ENCODE data around the gene TMPRSS2. TPM values are rescaled to one million over a fixed set of nuclear protein-coding genes. Genes with fewer than 3 reads are reported as not detected.

TMPRSS2 gene
- total RNA-seq, 4 donors from 2014 or later: 0.26 to 1.5 TPM; not detected in 2

- Histone ChIP-seq H3K27ac (no peak overlapping the region), H3K36me3 (no peaks in the 10 kb centered on the region), H3K9me3 (no peaks in the 10 kb centered on the region), H3K4me1 (no peaks in the 10 kb centered on the region), H3K4me3 (no peak overlapping the region), H3K27me3 (no peaks in the 10 kb centered on the region)
- no peak for DNase-seq
- TF ChIP-seq POLR2A (IDR thresholded peaks at IDR 0.05) (no peak), CTCF (IDR thresholded peaks at IDR 0.05) (no peak)
- intact Hi-C loops (cut with DNase I; ENCODE audit: low total_unique reads): no loop called here
Observed at GRCh38 chr21:41500363-41500762, 7.6 kb downstream of the TMPRSS2 start.

GRCh38 chr21:41499920-41500319 is 8.0 kb downstream of the TMPRSS2 start:
- H3K27ac ChIP-seq: no peak overlapping the region
- intact Hi-C loops (cut with DNase I; ENCODE audit: low total_unique reads): no loop called here
- H3K4me1 ChIP-seq: no peaks in the 10 kb centered on the region
- no peak for TF ChIP-seq POLR2A (IDR thresholded peaks at IDR 0.05)
- TF ChIP-seq CTCF (IDR thresholded peaks at IDR 0.05): no peak
- no peaks in the 10 kb centered on the region for H3K27me3 ChIP-seq
- no peaks in the 10 kb centered on the region for H3K9me3 ChIP-seq
- H3K4me3 ChIP-seq: no peak overlapping the region
- no peak for DNase-seq
- H3K36me3 ChIP-seq: no peaks in the 10 kb centered on the region

GRCh38 chr21:41497788-41498187 is 10.2 kb downstream of the TMPRSS2 start:
- DNase-seq: no peak
- intact Hi-C loops (cut with DNase I; ENCODE audit: low total_unique reads): no loop called here
- no peak overlapping the region for H3K4me3 ChIP-seq
- H3K27ac ChIP-seq: no peak overlapping the region
- no peaks in the 10 kb centered on the region for H3K36me3 ChIP-seq
- no peaks in the 10 kb centered on the region for H3K9me3 ChIP-seq
- H3K4me1 ChIP-seq: no peaks in the 10 kb centered on the region
- H3K27me3 ChIP-seq: no peaks in the 10 kb centered on the region
- TF ChIP-seq CTCF (IDR thresholded peaks at IDR 0.05) (no peak), POLR2A (IDR thresholded peaks at IDR 0.05) (no peak)

- no peaks in the 10 kb centered on the region for H3K4me1 ChIP-seq
- DNase-seq: no peak
- TF ChIP-seq POLR2A (IDR thresholded peaks at IDR 0.05): no peak
- TF ChIP-seq CTCF (IDR thresholded peaks at IDR 0.05): no peak
- no peaks in the 10 kb centered on the region for H3K36me3 ChIP-seq
- no peaks in the 10 kb centered on the region for H3K9me3 ChIP-seq
- H3K4me3 ChIP-seq: no peak overlapping the region
- H3K27ac ChIP-seq: no peak overlapping the region
- intact Hi-C loops (cut with DNase I; ENCODE audit: low total_unique reads): no loop called here
- H3K27me3 ChIP-seq: no peaks in the 10 kb centered on the region
Observed at GRCh38 chr21:41497008-41497407, 10.9 kb downstream of the TMPRSS2 start.

- Histone ChIP-seq H3K27me3 (no peaks in the 10 kb centered on the region), H3K36me3 (no peaks in the 10 kb centered on the region), H3K9me3 (no peaks in the 10 kb centered on the region), H3K4me1 (no peaks in the 10 kb centered on the region), H3K4me3 (no peak overlapping the region), H3K27ac (no peak overlapping the region)
- TF ChIP-seq POLR2A (IDR thresholded peaks at IDR 0.05) (no peak), CTCF (IDR thresholded peaks at IDR 0.05) (no peak)
- intact Hi-C loops (cut with DNase I; ENCODE audit: low total_unique reads): no loop called here
- no peak for DNase-seq
Observed at GRCh38 chr21:41494242-41494641, 13.7 kb downstream of the TMPRSS2 start.
